ENCODE measurements around the gene CCDC160. TPM values are rescaled to one million over a fixed set of nuclear protein-coding genes. Genes with fewer than 3 reads are reported as not detected.

CCDC160 gene
- total RNA-seq: 0.63 TPM in 1 of 2 replicates, not detected in the other

GRCh38 chrX:134236626-134237614 is at the start of gene CCDC160:
CCDC160 (plus strand) TSS chrX:134237182; CDS start chrX:134244801, 7,619 bp downstream.

Other genes with a start within 250 kb of the CCDC160 start
- gene PHF6, start 136.1 kb downstream of the CCDC160 start, total RNA-seq: 9.8 and 14.3 TPM in 2 replicates
- 6.1 and 15.3 TPM in 2 replicates for gene HPRT1, start 223.0 kb downstream of the CCDC160 start, total RNA-seq